ENCODE data around the gene PHEX.
"Not testable (repeated sequence)": the region's sequence is repeated elsewhere in the genome, so short reads cannot be mapped to it uniquely, and the experiment has no call there.

Gene PHEX

DNA sequence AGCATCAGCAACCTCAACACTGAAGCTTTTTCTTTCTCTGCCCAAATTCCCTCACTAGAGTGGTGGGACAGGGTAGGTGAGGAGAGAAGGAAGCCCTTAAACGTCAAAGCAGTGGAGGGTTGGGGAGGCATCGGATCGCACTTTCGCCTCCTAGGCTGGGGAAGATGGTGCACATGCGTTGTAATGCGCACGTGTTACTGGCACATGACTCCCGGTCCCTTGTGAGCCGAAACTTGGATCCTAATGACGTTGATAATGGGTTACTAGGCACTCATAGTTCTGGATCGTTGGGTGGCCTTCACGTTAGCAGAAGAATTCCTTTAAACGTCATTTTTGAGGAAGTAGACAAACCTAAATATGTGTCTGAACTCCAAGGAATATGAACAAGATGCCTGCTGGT, 240.5 kb downstream of the PHEX start, which contains the start of gene CBLL2:
TSS of gene CBLL2 (plus strand) at position 301 of the 400 bp plus-strand sequence. CDS start at position 380, 79 bp downstream.
- DNase-seq = no peak

- no peak for DNase-seq
Measured at GRCh38 chrX:22273714-22274317, 241.7 kb downstream of the PHEX start.

GRCh38 chrX:22276781-22277180, 244.7 kb downstream of the PHEX start:
- DNase-seq = no peak

GRCh38 chrX:22278375-22278774, 246.2 kb downstream of the PHEX start:
- no peak for DNase-seq

DNA sequence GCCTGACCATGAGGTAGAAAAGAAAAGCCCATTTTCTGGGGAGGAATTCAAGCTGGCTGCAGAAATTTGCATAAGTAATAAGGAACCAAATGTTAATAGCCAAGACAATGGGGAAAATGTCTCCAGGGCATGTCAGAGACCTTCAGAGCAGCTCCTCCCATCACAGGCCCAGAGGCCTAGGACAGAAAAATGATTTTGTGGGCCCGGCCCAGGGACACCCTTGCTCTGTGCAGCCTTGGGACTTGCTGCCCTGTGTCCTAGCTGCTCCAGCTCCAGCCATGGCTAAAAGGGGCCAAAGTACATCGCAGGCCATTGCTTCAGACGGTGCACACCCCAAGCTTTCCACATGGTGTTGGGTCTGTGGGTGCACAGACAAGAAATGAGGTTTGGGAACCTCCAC, 257.1 kb downstream of the PHEX start:
- not testable (repeated sequence) for DNase-seq

GRCh38 chrX:22296871-22297270, 264.7 kb downstream of the PHEX start:
- no peak for DNase-seq

GRCh38 chrX:22300130-22300529, 268.0 kb downstream of the PHEX start:
- no peak for DNase-seq
